OCI-LY1 (cell line): ENCODE data around the gene TXNRD1.
"Not testable (repeated sequence)": the region's sequence is repeated elsewhere in the genome, so short reads cannot be mapped to it uniquely, and the experiment has no call there.

ENCODE experiments used
- H2AFZ ChIP-seq: fragments of 200-600 bp; sonication (generic), shearing (Covaris generic); 2 replicates; pipeline ENCODE4 v1.6.0; 2014; ENCODE audit warnings: antibody characterized with exemption, mild to moderate bottlenecking, low read length
- H3F3A ChIP-seq: fragments of 200-600 bp; sonication (generic), shearing (Covaris generic); 2 replicates; pipeline ENCODE4 v1.6.0; 2014; ENCODE audit warnings: mild to moderate bottlenecking, antibody characterized with exemption, low read length, moderate library complexity; ENCODE audit not compliant: insufficient read depth
- H3K27ac ChIP-seq: fragments of 200-600 bp; sonication (generic); 2 replicates; pipeline ENCODE4 v1.5.1; 2014; ENCODE audit warnings: low read length, mixed run types, mild to moderate bottlenecking, low read depth; ENCODE audit not compliant: poor library complexity, severe bottlenecking
- H3K27me3 ChIP-seq: fragments of 200-600 bp; sonication (generic); 2 replicates; pipeline ENCODE4 v1.6.0; 2014; ENCODE audit warnings: antibody characterized with exemption, mild to moderate bottlenecking, low read length, moderate library complexity; ENCODE audit not compliant: insufficient read depth
- H3K36me3 ChIP-seq: fragments of 200-600 bp; sonication (generic); 2 replicates; pipeline ENCODE4 v1.6.1; 2014; ENCODE audit warnings: mild to moderate bottlenecking, antibody characterized with exemption, low read length, moderate library complexity, mixed read lengths; ENCODE audit not compliant: insufficient read depth
- H3K4me1 ChIP-seq: fragments of 200-600 bp; sonication (generic); 2 replicates; pipeline ENCODE4 v1.5.1; 2014; ENCODE audit warnings: mild to moderate bottlenecking, low read length, moderate library complexity; ENCODE audit not compliant: insufficient read depth, severe bottlenecking
- H3K4me2 ChIP-seq: fragments of 200-600 bp; sonication (generic), shearing (Covaris generic); 2 replicates; pipeline ENCODE4 v1.6.1; 2014; ENCODE audit warnings: low read length
- H3K4me3 ChIP-seq: fragments of 200-600 bp; sonication (generic); 2 replicates; pipeline ENCODE4 v1.5.1; 2014; ENCODE audit warnings: low read length, low read depth, mild to moderate bottlenecking, mixed read lengths; ENCODE audit not compliant: poor library complexity, severe bottlenecking
- H3K79me2 ChIP-seq: fragments of 200-600 bp; shearing (Covaris generic); 2 replicates; pipeline ENCODE4 v1.6.1; 2016; ENCODE audit warnings: mixed run types, low read length, mixed read lengths; ENCODE audit not compliant: insufficient read depth
- H3K9ac ChIP-seq: fragments of 200-600 bp; sonication (generic), shearing (Covaris generic); 2 replicates; pipeline ENCODE4 v1.6.1; 2014; ENCODE audit warnings: mild to moderate bottlenecking, low read length, mixed read lengths
- H3K9me2 ChIP-seq: fragments of 200-600 bp; sonication (generic), shearing (Covaris generic); 2 replicates; pipeline ENCODE4 v1.6.1; 2014; ENCODE audit warnings: low read depth, mild to moderate bottlenecking, low read length, mixed read lengths
- H3K9me3 ChIP-seq: fragments of 200-600 bp; shearing (Covaris generic); 2 replicates; pipeline ENCODE4 v1.6.1; 2014; ENCODE audit warnings: low read length, mixed read lengths
- H4K20me1 ChIP-seq: fragments of 200-600 bp; sonication (generic), shearing (Covaris generic); 2 replicates; pipeline ENCODE4 v1.6.0; 2016; ENCODE audit warnings: mild to moderate bottlenecking, low read length; ENCODE audit not compliant: insufficient read depth
- CTCF ChIP-seq: fragments of 200-600 bp; sonication (generic), shearing (Covaris generic); IDR thresholded peaks from 2 replicates; pipeline ENCODE4 v1.5.1; 2017; ENCODE audit warnings: mild to moderate bottlenecking, antibody characterized with exemption, low read length, moderate library complexity, mixed read lengths
- EZH2 ChIP-seq: fragments of 200-600 bp; sonication (generic), shearing (Covaris generic); IDR thresholded peaks from 2 replicates; pipeline ENCODE4 v1.8.0; 2017; ENCODE audit warnings: borderline replicate concordance, mixed run types, mild to moderate bottlenecking, antibody characterized with exemption, low read length, moderate library complexity, mixed read lengths

Gene TXNRD1

GRCh38 chr12:104212516-104212915 is 3.1 kb upstream of the TXNRD1 start:
- no peaks in the 10 kb centered on the region for H4K20me1 ChIP-seq
- H3K4me2 ChIP-seq = no peak overlapping the region
- H2AFZ ChIP-seq = no peak overlapping the region
- no peaks in the 10 kb centered on the region for H3K36me3 ChIP-seq
- TF ChIP-seq EZH2 (no peak), CTCF (no peak)
- H3K27me3 ChIP-seq = no peaks in the 10 kb centered on the region
- H3K27ac ChIP-seq = no peak overlapping the region
- H3K9me2 ChIP-seq = no peaks in the 10 kb centered on the region
- no peaks in the 10 kb centered on the region for H3K4me1 ChIP-seq
- H3K79me2 ChIP-seq = no peaks in the 10 kb centered on the region
- no peaks in the 10 kb centered on the region for H3K9me3 ChIP-seq
- H3F3A ChIP-seq = no peaks in the 10 kb centered on the region
- H3K9ac ChIP-seq = no peak overlapping the region
- H3K4me3 ChIP-seq = no peak overlapping the region

GRCh38 chr12:104213952-104214351 is 1.6 kb upstream of the TXNRD1 start:
- H3K9me3 ChIP-seq = no peaks in the 10 kb centered on the region
- no peak overlapping the region for H3K27ac ChIP-seq
- no peaks in the 10 kb centered on the region for H3K9me2 ChIP-seq
- TF ChIP-seq EZH2 = no peak
- TF ChIP-seq CTCF = no peak
- H3K4me3 ChIP-seq = no peak overlapping the region
- no peaks in the 10 kb centered on the region for H4K20me1 ChIP-seq
- no peaks in the 10 kb centered on the region for H3K4me1 ChIP-seq
- H3K36me3 ChIP-seq = no peaks in the 10 kb centered on the region
- no peak overlapping the region for H3K4me2 ChIP-seq
- no peaks in the 10 kb centered on the region for H3K27me3 ChIP-seq
- no peaks in the 10 kb centered on the region for H3F3A ChIP-seq
- H3K79me2 ChIP-seq = no peaks in the 10 kb centered on the region
- H3K9ac ChIP-seq = no peak overlapping the region
- no peak overlapping the region for H2AFZ ChIP-seq

- Histone ChIP-seq H3K79me2 (no peaks in the 10 kb centered on the region), H3K27ac (no peak overlapping the region), H3K9ac (no peak overlapping the region; the same call in 1 of the 2 replicates), H3F3A (no peaks in the 10 kb centered on the region), H3K4me1 (no peaks in the 10 kb centered on the region), H3K9me2 (no peaks in the 10 kb centered on the region), H2AFZ (no peak overlapping the region), H4K20me1 (no peaks in the 10 kb centered on the region), H3K9me3 (no peaks in the 10 kb centered on the region), H3K4me2 (peak overlapping the region; percentile 60), H3K27me3 (no peaks in the 10 kb centered on the region), H3K36me3 (no peaks in the 10 kb centered on the region), H3K4me3 (peak overlapping the region; percentile 62)
- no peak for TF ChIP-seq EZH2
These were observed 944 bp downstream of the TXNRD1 start for GRCh38 chr12:104216521-104216924.

GRCh38 chr12:104218506-104218905 is 2.9 kb downstream of the TXNRD1 start:
- not testable (repeated sequence) for H3K4me1 ChIP-seq, H3K9me3 ChIP-seq, H4K20me1 ChIP-seq, H3K79me2 ChIP-seq, H3K9ac ChIP-seq, H2AFZ ChIP-seq, H3K9me2 ChIP-seq, H3K27me3 ChIP-seq, H3K4me3 ChIP-seq, H3K4me2 ChIP-seq, H3K36me3 ChIP-seq, H3F3A ChIP-seq, H3K27ac ChIP-seq
